Aorta (tissue), 4 donors: Measurements from ENCODE around the gene KLHL21. TPM values are rescaled to one million over a fixed set of nuclear protein-coding genes. Genes with fewer than 3 reads are reported as not detected.

Source experiments
- polyA plus RNA-seq, 2 donors: library from polyadenylated mRNA; stranded (reverse); fragments of 200-250 nt; gene quantifications; one replicate each; pipeline ENCODE4 v1.2.3, GENCODE V29; 2013
- total RNA-seq, 2 donors: library from RNA; stranded (reverse); fragmentation: NEBNext Ultra II Directional; extraction: Animal tissue kit (Norgen Biotek cat#: 25700); gene quantifications; one replicate each; pipeline ENCODE4 v1.2.1, GENCODE V29; 2021
- donor health status: healthy with polysubstance abuse.
- donor health status: Bipolar disorder and iron deficiency.
- donor health status: DM: no; HTN: no; CAD: no.
- donor health status: DM: yes; HTN: yes; CAD: no.

KLHL21 gene
- total and polyA plus RNA-seq, 4 donors, result 10.8 to 38.3 (median 37.7) TPM

Other genes starting within 250 kb of the KLHL21 start
- gene ACOT7, start 209.1 kb downstream of the KLHL21 start, total RNA-seq, result 10 to 100 TPM; 12.5 to 20.9 TPM
- gene ACOT7, start 209.1 kb downstream of the KLHL21 start, polyA plus RNA-seq, result 10 to 100 TPM; 14.4 to 22.6 TPM
- under 1 TPM in 1 of 2 donors, not detected in 1; 0.49 TPM for gene HES2, start 182.9 kb downstream of the KLHL21 start, total RNA-seq
- 1 to 10 TPM in 1 of 2 donors, not detected in 1; 1.4 TPM for gene HES2, start 182.9 kb downstream of the KLHL21 start, polyA plus RNA-seq
- gene ESPN, start 178.1 kb downstream of the KLHL21 start, total RNA-seq, result under 1 TPM; 0.29 to 0.84 TPM
- 10 to 100 TPM in 1 of 2 donors, under 1 TPM in 1; 0.54 to 28.7 TPM for gene ESPN, start 178.1 kb downstream of the KLHL21 start, polyA plus RNA-seq
- gene TNFRSF25, start 136.7 kb downstream of the KLHL21 start, total RNA-seq, result 10 to 100 TPM in 1 of 2 donors, 1 to 10 TPM in 1; 6.5 to 34.6 TPM
- 10 to 100 TPM in 1 of 2 donors, 1 to 10 TPM in 1; 9.6 to 22.9 TPM for gene TNFRSF25, start 136.7 kb downstream of the KLHL21 start, polyA plus RNA-seq
- 10 to 100 TPM in 1 of 2 donors, 1 to 10 TPM in 1; 6.6 to 39.3 TPM for gene PLEKHG5, start 111.2 kb downstream of the KLHL21 start, total RNA-seq
- 1 to 10 TPM; 2.6 to 8.0 TPM for gene PLEKHG5, start 111.2 kb downstream of the KLHL21 start, polyA plus RNA-seq
- gene NOL9, start 48.4 kb downstream of the KLHL21 start, total RNA-seq, result 10 to 100 TPM; 25.9 to 27.0 TPM
- 1 to 10 TPM; 1.9 to 6.5 TPM for gene NOL9, start 48.4 kb downstream of the KLHL21 start, polyA plus RNA-seq
- not detected for gene TAS1R1, start 47.6 kb downstream of the KLHL21 start, total RNA-seq
- 1 to 10 TPM in 1 of 2 donors, not detected in 1; 1.3 TPM for gene TAS1R1, start 47.6 kb downstream of the KLHL21 start, polyA plus RNA-seq
- gene ZBTB48, start 22.9 kb downstream of the KLHL21 start, total RNA-seq, result 10 to 100 TPM; 20.6 to 29.9 TPM
- 100 to 1,000 TPM in 1 of 2 donors, 10 to 100 TPM in 1; 25.2 to 204 TPM for gene ZBTB48, start 22.9 kb downstream of the KLHL21 start, polyA plus RNA-seq
- 10 to 100 TPM; 19.0 to 19.3 TPM for gene PHF13, start 10.9 kb upstream of the KLHL21 start, total RNA-seq
- gene PHF13, start 10.9 kb upstream of the KLHL21 start, polyA plus RNA-seq, result 10 to 100 TPM in 1 of 2 donors, 1 to 10 TPM in 1; 3.6 to 10.8 TPM
- gene THAP3, start 22.0 kb upstream of the KLHL21 start, total RNA-seq, result 10 to 100 TPM; 11.0 to 21.2 TPM
- gene THAP3, start 22.0 kb upstream of the KLHL21 start, polyA plus RNA-seq, result 10 to 100 TPM; 20.8 to 44.1 TPM
- 10 to 100 TPM; 30.0 to 31.5 TPM for gene DNAJC11, start 98.9 kb upstream of the KLHL21 start, total RNA-seq
- 10 to 100 TPM; 15.5 to 24.3 TPM for gene DNAJC11, start 98.9 kb upstream of the KLHL21 start, polyA plus RNA-seq
- 100 to 1,000 TPM in 1 of 2 donors, 10 to 100 TPM in 1; 78.7 to 105 TPM for gene CAMTA1, start 182.6 kb upstream of the KLHL21 start, total RNA-seq
- 100 to 1,000 TPM; 241 to 438 TPM for gene CAMTA1, start 182.6 kb upstream of the KLHL21 start, polyA plus RNA-seq